HEK293T (cell line): ENCODE measurements around the gene ATP6V0E1.

ENCODE experiments used
- CTCF ChIA-PET: fragments of 350-600 bp; formaldehyde crosslinking; extraction: SDS; loops from one replicate; lab custom pipeline; 2021; ENCODE audit warnings: antibody characterized with exemption, inconsistent platforms; lab: Yijun Ruan, JAX
- POLR2A ChIA-PET: fragments of 350-600 bp; formaldehyde crosslinking; extraction: SDS; loops from one replicate; lab custom pipeline; 2020; ENCODE audit warnings: antibody characterized with exemption, inconsistent platforms; lab: Yijun Ruan, JAX
- DNase-seq: peaks from one replicate; pipeline ENCODE4 v3.0.0; 2012; ENCODE audit warnings: mixed read lengths; ENCODE audit errors: extremely low spot score
- ARNT ChIP-seq: fragments of 450-650 bp; IDR thresholded peaks from 2 replicates; pipeline ENCODE4 v1.6.1; 2017; ENCODE audit warnings: mild to moderate bottlenecking
- BHLHE40 ChIP-seq: fragments of 450-650 bp; IDR thresholded peaks from 2 replicates; pipeline ENCODE4 v1.6.1; 2016; ENCODE audit warnings: mild to moderate bottlenecking, moderate library complexity, borderline replicate concordance
- CTBP1 ChIP-seq: fragments of 450-650 bp; IDR thresholded peaks from 2 replicates; pipeline ENCODE4 v1.6.1; 2016; ENCODE audit warnings: borderline replicate concordance
- ELF4 ChIP-seq: fragments of 450-650 bp; IDR thresholded peaks from 2 replicates; pipeline ENCODE4 v1.6.1; 2017; ENCODE audit warnings: antibody characterized with exemption
- FOXA1 ChIP-seq: fragments of 450-650 bp; IDR thresholded peaks from 2 replicates; pipeline ENCODE4 v1.6.1; 2016; ENCODE audit warnings: mild to moderate bottlenecking
- FOXK2 ChIP-seq: fragments of 450-650 bp; IDR thresholded peaks from 2 replicates; pipeline ENCODE4 v1.6.1; 2016; ENCODE audit warnings: mild to moderate bottlenecking
- FOXM1 ChIP-seq: fragments of 450-650 bp; IDR thresholded peaks from 2 replicates; pipeline ENCODE4 v1.6.1; 2017; ENCODE audit warnings: mild to moderate bottlenecking, borderline replicate concordance
- HDGF ChIP-seq: fragments of 450-650 bp; IDR thresholded peaks from 2 replicates; pipeline ENCODE4 v1.6.1; 2017; ENCODE audit warnings: antibody characterized with exemption, borderline replicate concordance
- L3MBTL2 ChIP-seq: fragments of 450-650 bp; conservative IDR thresholded peaks from 2 replicates; pipeline ENCODE4 v1.6.1; 2016; ENCODE audit warnings: mild to moderate bottlenecking
- LEF1 ChIP-seq: fragments of 450-650 bp; IDR thresholded peaks from 2 replicates; pipeline ENCODE4 v1.6.1; 2017; ENCODE audit warnings: mild to moderate bottlenecking, borderline replicate concordance
- NFRKB ChIP-seq: fragments of 450-650 bp; IDR thresholded peaks from 2 replicates; pipeline ENCODE4 v1.6.1; 2016; ENCODE audit warnings: mild to moderate bottlenecking, moderate library complexity
- SP1 ChIP-seq: fragments of 450-650 bp; IDR thresholded peaks from 2 replicates; pipeline ENCODE4 v1.6.1; 2017
- SUZ12 ChIP-seq: fragments of 450-650 bp; IDR thresholded peaks from 2 replicates; pipeline ENCODE4 v1.6.1; 2016; ENCODE audit warnings: mild to moderate bottlenecking
- TARDBP ChIP-seq: fragments of 450-650 bp; IDR thresholded peaks from 2 replicates; pipeline ENCODE4 v1.6.1; 2016
- ZNF384 ChIP-seq: fragments of 450-650 bp; IDR thresholded peaks from 2 replicates; pipeline ENCODE4 v1.6.1; 2016
- TF ChIP-seq, protein P1 (sequence below): fragments of 450-650 bp; IDR thresholded peaks from 2 replicates; pipeline ENCODE4 v1.6.1; 2016

ATP6V0E1 gene

DNA sequence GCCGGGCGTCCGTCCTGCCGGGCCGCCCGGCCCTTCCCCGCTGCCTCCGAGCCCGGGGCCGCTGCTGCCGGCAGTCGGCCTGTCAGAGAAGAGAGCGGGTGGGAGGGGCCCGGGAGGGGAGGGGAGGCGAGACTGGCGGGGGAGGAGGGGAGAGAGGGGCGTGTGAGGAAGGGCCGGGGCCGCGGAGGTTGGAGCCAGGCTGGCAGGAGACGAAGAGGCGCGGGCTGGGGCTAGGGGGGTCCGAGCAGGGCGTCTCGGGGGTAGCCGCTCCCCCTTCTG is 73.2 kb downstream of the ATP6V0E1 start:
- TF ChIP-seq NFRKB (no peak), HDGF (no peak), TARDBP (no peak), SP1 (no peak), SUZ12 (no peak)
- ChIA-PET POLR2A (interaction anchor here (0.7 to 2.2 kb wide), 10 partner anchors 8 to 272 kb away, joined by 3 to 15 read pairs (median 3); partner anchors contain the start of genes ATP6V0E1 and RPL26L1), CTCF (no interaction called here)
- DNase-seq: peak; percentile 79

DNA sequence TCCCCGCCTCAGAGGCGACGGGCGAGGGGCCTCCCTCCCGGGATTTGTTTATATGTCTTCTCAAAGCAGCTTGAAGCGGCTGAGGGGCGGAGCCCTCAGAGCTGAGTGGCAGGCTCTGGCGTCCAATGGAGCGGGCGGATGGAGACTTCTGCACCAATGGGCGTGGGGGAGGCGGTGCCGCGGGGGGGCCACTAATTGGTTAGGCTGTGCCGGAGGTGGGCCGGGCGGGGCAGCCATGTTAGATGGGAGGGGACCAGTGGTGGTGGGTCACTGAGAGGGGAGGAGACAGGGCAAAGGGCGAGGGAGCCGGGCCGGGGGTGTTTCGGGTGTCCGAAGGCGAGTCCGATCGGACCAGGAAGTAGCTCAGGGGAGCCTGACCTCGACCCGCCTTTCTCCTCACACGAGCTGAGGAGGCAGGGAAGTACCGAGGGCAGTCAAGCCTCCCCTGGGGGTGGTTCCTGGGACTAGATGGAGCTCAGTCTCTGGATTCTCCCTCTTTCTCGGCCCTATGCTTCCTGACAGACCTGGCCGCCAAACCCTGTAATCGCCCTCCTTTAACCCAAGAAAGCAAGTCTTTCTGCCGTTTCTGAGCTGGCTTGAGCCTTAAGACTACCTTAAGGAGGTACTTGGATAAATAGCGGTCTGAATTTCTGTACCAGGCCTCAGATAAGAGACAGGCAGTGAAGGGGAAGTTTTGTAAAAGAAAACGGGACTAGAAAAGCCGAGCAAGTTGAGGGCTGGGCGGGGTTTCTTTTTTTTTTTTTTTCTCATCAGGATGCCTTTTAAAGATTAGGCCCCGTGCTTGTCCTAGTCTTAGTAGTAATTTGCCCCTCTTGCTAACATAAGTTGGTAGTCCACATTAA is 73.7 kb downstream of the ATP6V0E1 start:
- ChIA-PET POLR2A (interaction anchor here (0.6 to 2.2 kb wide), 12 partner anchors 9 to 654 kb away, joined by 3 to 15 read pairs (median 3); partner anchors contain the start of genes ATP6V0E1, NKX2-5 and RPL26L1), CTCF (interaction anchor here (0.7 kb wide), 1 partner anchor 281 kb away, joined by 3 read pairs; no protein-coding TSS in a partner anchor)
- TF ChIP-seq SP1 (peak; percentile 47; the same call in 1 of the 2 replicates), SUZ12 (no peak), NFRKB (no peak), ZNF384 (peak; percentile 94), HDGF (no peak)
- TF ChIP-seq, protein P1, sequence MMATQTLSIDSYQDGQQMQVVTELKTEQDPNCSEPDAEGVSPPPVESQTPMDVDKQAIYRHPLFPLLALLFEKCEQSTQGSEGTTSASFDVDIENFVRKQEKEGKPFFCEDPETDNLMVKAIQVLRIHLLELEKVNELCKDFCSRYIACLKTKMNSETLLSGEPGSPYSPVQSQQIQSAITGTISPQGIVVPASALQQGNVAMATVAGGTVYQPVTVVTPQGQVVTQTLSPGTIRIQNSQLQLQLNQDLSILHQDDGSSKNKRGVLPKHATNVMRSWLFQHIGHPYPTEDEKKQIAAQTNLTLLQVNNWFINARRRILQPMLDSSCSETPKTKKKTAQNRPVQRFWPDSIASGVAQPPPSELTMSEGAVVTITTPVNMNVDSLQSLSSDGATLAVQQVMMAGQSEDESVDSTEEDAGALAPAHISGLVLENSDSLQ: peak; percentile 100
- peak; percentile 98 for DNase-seq

DNA sequence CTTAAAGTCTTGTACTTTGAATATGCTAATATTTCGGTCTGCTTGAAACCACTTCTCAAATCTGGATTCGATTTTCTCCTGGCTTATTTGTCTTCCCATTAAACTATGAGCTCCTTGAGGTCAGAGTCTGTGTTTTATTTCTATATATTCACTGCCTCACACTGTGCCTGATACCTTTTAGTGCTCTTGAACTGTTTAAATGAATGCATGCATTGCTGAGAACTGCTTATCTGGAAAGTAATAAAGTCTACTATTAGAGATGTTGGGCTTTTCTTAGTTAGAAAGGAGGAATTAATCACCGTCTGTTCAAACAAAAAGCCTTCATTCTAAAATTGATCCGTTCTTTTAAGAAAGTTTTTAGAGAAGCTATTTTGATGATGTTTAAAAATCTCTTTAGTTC is 78.6 kb downstream of the ATP6V0E1 start:
- TF ChIP-seq SP1 (no peak), FOXK2 (no peak), SUZ12 (no peak), CTBP1 (no peak), NFRKB (no peak), TARDBP (no peak), LEF1 (no peak), ZNF384 (no peak), HDGF (no peak), BHLHE40 (no peak), FOXA1 (no peak), L3MBTL2 (no peak), FOXM1 (no peak), ELF4 (no peak)
- TF ChIP-seq, protein P1: no peak
- DNase-seq: no peak
- CTCF ChIA-PET: no interaction called here
- POLR2A ChIA-PET: no interaction called here

GRCh38 chr5:173065155-173065554 is 81.6 kb downstream of the ATP6V0E1 start:
- no peak for DNase-seq
- ChIA-PET POLR2A (no interaction called here), CTCF (no interaction called here)
- TF ChIP-seq SP1 (no peak), FOXM1 (no peak)

- ChIA-PET POLR2A (no interaction called here), CTCF (no interaction called here)
- DNase-seq: no peak
- TF ChIP-seq FOXA1: no peak
- no peak for TF ChIP-seq BHLHE40
- no peak for TF ChIP-seq SP1
- TF ChIP-seq SUZ12: no peak
- no peak for TF ChIP-seq L3MBTL2
These were observed 86.1 kb downstream of the ATP6V0E1 start for GRCh38 chr5:173069671-173070070.

- TF ChIP-seq FOXA1: no peak
- TF ChIP-seq ARNT: no peak
- TF ChIP-seq NFRKB: no peak
- TF ChIP-seq FOXM1: no peak
- no peak for TF ChIP-seq TARDBP
- TF ChIP-seq FOXK2: no peak
- TF ChIP-seq ELF4: no peak
- no peak for TF ChIP-seq BHLHE40
- TF ChIP-seq L3MBTL2: no peak
- no peak for TF ChIP-seq ZNF384
- TF ChIP-seq HDGF: no peak
- no peak for TF ChIP-seq SUZ12
- no peak for TF ChIP-seq LEF1
- TF ChIP-seq SP1: no peak
- TF ChIP-seq, protein P1: no peak
- no peak for TF ChIP-seq CTBP1
- no peak for DNase-seq
- CTCF ChIA-PET: no interaction called here
- POLR2A ChIA-PET: no interaction called here
These were observed 91.7 kb downstream of the ATP6V0E1 start for GRCh38 chr5:173075137-173075843.
